ENCODE results near the gene NTNG1.

- no peak for TF ChIP-seq GATA3 (IDR thresholded peaks at IDR 0.05; ENCODE audit: low read depth, low read length)
- no peak for TF ChIP-seq GATA2 (IDR thresholded peaks at IDR 0.05; ENCODE audit: low read depth, low read length)
These were observed 111.0 kb downstream of the NTNG1 start for GRCh38 chr1:107251839-107252238.

Data from SH-SY5Y (cell line).